Measurements from ENCODE around the gene RBAK.

The RBAK gene

GRCh38 chr7:5117095-5117970 lies 71.7 kb downstream of the RBAK start:
- H3K27ac ChIP-seq (ENCODE audit: low read length) = no peak overlapping the region
- no peak overlapping the region for H2AFZ ChIP-seq (ENCODE audit: low read depth, low read length)
- no peaks in the 10 kb centered on the region for H4K20me1 ChIP-seq (ENCODE audit: insufficient read depth, low read length)
- no peaks in the 10 kb centered on the region for H3K4me1 ChIP-seq (ENCODE audit: low read length)
- no peaks in the 10 kb centered on the region for H3K36me3 ChIP-seq (replicated peaks; ENCODE audit: low read depth, low read length)
- no peak overlapping the region for H3K4me3 ChIP-seq (ENCODE audit: low read length)
- TF ChIP-seq EZH2phosphoT487 (IDR thresholded peaks at IDR 0.05; ENCODE audit: low read depth) (no peak), CTCF (IDR thresholded peaks at IDR 0.05; ENCODE audit: low read depth, low read length) (no peak)
- H3K79me2 ChIP-seq (ENCODE audit: low read length) = no peaks in the 10 kb centered on the region
- H3K4me2 ChIP-seq (ENCODE audit: low read length) = no peak overlapping the region
- no peaks in the 10 kb centered on the region for H3K27me3 ChIP-seq (ENCODE audit: low read depth, low read length)
- no peaks in the 10 kb centered on the region for H3K9me3 ChIP-seq (ENCODE audit: insufficient read depth, low read length)
- no peak overlapping the region for H3K9ac ChIP-seq (ENCODE audit: low read length)

Measured in OCI-LY3 (cell line).